PC-9 (cell line): ENCODE data around the gene ANKFN1. TPM values are rescaled to one million over a fixed set of nuclear protein-coding genes. Genes with fewer than 3 reads are reported as not detected.

Experiments used
- BruUV-seq: library from RNA; stranded (reverse); fragments of 400-500 nt; replicated peaks from 2 replicates; lab custom pipeline; 2021; lab: Mats Ljungman, UMichigan
- CTCF ChIA-PET: fragments of 300-600 bp; sonication (Branson Sonifier 250); formaldehyde crosslinking; loops from one replicate; lab custom pipeline; 2022; ENCODE audit warnings: antibody characterized with exemption; lab: Charles Lee
- POLR2A ChIA-PET: fragments of 300-600 bp; sonication (Branson Sonifier 250); formaldehyde crosslinking; loops from one replicate; lab custom pipeline; 2022; ENCODE audit warnings: antibody characterized with exemption; ENCODE audit not compliant: unreplicated experiment; lab: Charles Lee
- DNase-seq, 2 experiments: peaks; one replicate each; pipeline versions ENCODE4 v3.0.0 to v3.0.0-alpha.2; 2015 to 2022; ENCODE audit warnings: mixed read lengths in 1 of 2
- H2AFZ ChIP-seq: fragments of 200-600 bp; sonication (generic); 2 replicates; pipeline ENCODE4 v1.8.1; 2017; ENCODE audit warnings: antibody characterized with exemption
- H3F3A ChIP-seq: fragments of 200-600 bp; sonication (generic); 2 replicates; pipeline ENCODE4 v1.8.1; 2017; ENCODE audit warnings: antibody characterized with exemption, mild to moderate bottlenecking, low read depth; ENCODE audit not compliant: insufficient read depth
- H3K27ac ChIP-seq: fragments of 200-600 bp; sonication (generic); 2 replicates; pipeline ENCODE4 v1.6.1; 2016; ENCODE audit warnings: mixed run types
- H3K27me3 ChIP-seq: fragments of 200-600 bp; sonication (generic); 2 replicates; pipeline ENCODE4 v1.6.1; 2016; ENCODE audit warnings: low read depth, mixed run types; ENCODE audit not compliant: insufficient read depth
- H3K36me3 ChIP-seq: fragments of 200-600 bp; sonication (generic); 2 replicates; pipeline ENCODE4 v1.6.1; 2016; ENCODE audit warnings: low read depth, mixed run types
- H3K4me1 ChIP-seq: fragments of 200-600 bp; sonication (generic); replicated peaks from 2 replicates; pipeline ENCODE4 v1.6.1; 2016; ENCODE audit warnings: mixed run types; ENCODE audit not compliant: insufficient read depth
- H3K4me2 ChIP-seq: fragments of 200-600 bp; sonication (generic); 2 replicates; pipeline ENCODE4 v1.6.1; 2017; ENCODE audit warnings: mixed run types
- H3K4me3 ChIP-seq: fragments of 200-600 bp; sonication (generic); 2 replicates; pipeline ENCODE4 v1.6.1; 2016; ENCODE audit warnings: mixed run types
- H3K79me2 ChIP-seq: fragments of 200-600 bp; sonication (generic); 2 replicates; pipeline ENCODE4 v1.6.1; 2017; ENCODE audit warnings: low read depth, mixed run types
- H3K9me2 ChIP-seq: fragments of 200-600 bp; sonication (generic); 2 replicates; pipeline ENCODE4 v1.8.1; 2017; ENCODE audit warnings: mild to moderate bottlenecking; ENCODE audit not compliant: insufficient read depth
- H3K9me3 ChIP-seq: fragments of 200-600 bp; sonication (generic); 2 replicates; pipeline ENCODE4 v1.8.1; 2016; ENCODE audit warnings: low read depth; ENCODE audit not compliant: insufficient read depth
- H4K20me1 ChIP-seq: fragments of 200-600 bp; sonication (generic); 2 replicates; pipeline ENCODE4 v1.8.1; 2017; ENCODE audit not compliant: insufficient read depth
- CTCF ChIP-seq: fragments of 200-600 bp; sonication (generic); conservative IDR thresholded peaks from 2 replicates; pipeline ENCODE4 v1.6.1; 2017; ENCODE audit warnings: mixed run types, antibody characterized with exemption, mild to moderate bottlenecking, moderate library complexity
- EZH2 ChIP-seq: fragments of 200-600 bp; sonication (generic); IDR thresholded peaks from 2 replicates; pipeline ENCODE4 v1.8.0; 2017; ENCODE audit warnings: antibody characterized with exemption, low read depth
- intact Hi-C: fragments of 100-400 bp; cut with micrococcal nuclease; formaldehyde crosslinking; loops from one replicate; pipeline ENCODE4 v1.10.0; 2022; ENCODE audit not compliant: unreplicated experiment
- total RNA-seq: library from RNA; stranded (reverse); gene quantifications from 2 replicates; pipeline ENCODE4 v1.2.3, GENCODE V29; 2021

The ANKFN1 gene
- total RNA-seq, 1 experiment from 2014 or later, result not detected

GRCh38 chr17:56149266-56150036 is 3.8 kb upstream of the ANKFN1 start:
- Histone ChIP-seq H3K27me3 (no peaks in the 10 kb centered on the region), H3F3A (no peaks in the 10 kb centered on the region), H2AFZ (no peak overlapping the region), H3K4me2 (no peak overlapping the region), H3K4me3 (no peak overlapping the region), H3K79me2 (no peaks in the 10 kb centered on the region), H4K20me1 (no peaks in the 10 kb centered on the region), H3K4me1 (no peaks in the 10 kb centered on the region), H3K27ac (no peak overlapping the region), H3K9me3 (peaks cover 5% of the 10 kb centered on the region; the same call in 1 of the 2 replicates), H3K9me2 (no peaks in the 10 kb centered on the region), H3K36me3 (no peaks in the 10 kb centered on the region)
- POLR2A ChIA-PET, result no interaction called here
- CTCF ChIA-PET, result no interaction called here
- DNase-seq, result no peak
- TF ChIP-seq EZH2, result no peak
- TF ChIP-seq CTCF, result no peak
- intact Hi-C loops, result no loop called here
- BruUV-seq, result no TSS peak

GRCh38 chr17:56150649-56151048 is 2.6 kb upstream of the ANKFN1 start:
- intact Hi-C loops, result no loop called here
- POLR2A ChIA-PET, result no interaction called here
- Histone ChIP-seq H3K4me1 (no peaks in the 10 kb centered on the region), H3K79me2 (no peaks in the 10 kb centered on the region), H3K27ac (no peak overlapping the region), H3K27me3 (no peaks in the 10 kb centered on the region), H4K20me1 (no peaks in the 10 kb centered on the region), H3K4me2 (no peak overlapping the region), H3F3A (no peaks in the 10 kb centered on the region), H3K36me3 (no peaks in the 10 kb centered on the region), H2AFZ (no peak overlapping the region), H3K9me3 (peaks cover 5% of the 10 kb centered on the region; the same call in 1 of the 2 replicates), H3K4me3 (no peak overlapping the region), H3K9me2 (no peaks in the 10 kb centered on the region)
- TF ChIP-seq CTCF (no peak), EZH2 (no peak)
- no peak for DNase-seq
- CTCF ChIA-PET, result no interaction called here
- BruUV-seq, result no TSS peak

- no peak overlapping the region for H3K27ac ChIP-seq
- POLR2A ChIA-PET, result no interaction called here
- no peak for DNase-seq
- no peaks in the 10 kb centered on the region for H3K9me3 ChIP-seq
- no peak overlapping the region for H3K4me3 ChIP-seq
- no peak overlapping the region for H2AFZ ChIP-seq
- no peaks in the 10 kb centered on the region for H3K79me2 ChIP-seq
- no peaks in the 10 kb centered on the region for H3K4me1 ChIP-seq
- CTCF ChIA-PET, result no interaction called here
- H3K4me2 ChIP-seq, result no peak overlapping the region
- BruUV-seq, result no TSS peak
- H4K20me1 ChIP-seq, result no peaks in the 10 kb centered on the region
- H3K27me3 ChIP-seq, result no peaks in the 10 kb centered on the region
- no peaks in the 10 kb centered on the region for H3K36me3 ChIP-seq
- intact Hi-C loops, result no loop called here
- TF ChIP-seq CTCF (no peak), EZH2 (no peak)
- H3F3A ChIP-seq, result no peaks in the 10 kb centered on the region
- no peaks in the 10 kb centered on the region for H3K9me2 ChIP-seq
These were observed 4.6 kb downstream of the ANKFN1 start for GRCh38 chr17:56157845-56158244.
